HG03064 (cell line): ENCODE measurements around the gene PCDHA5.
"Not testable (repeated sequence)": the region's sequence is repeated elsewhere in the genome, so short reads cannot be mapped to it uniquely, and the experiment has no call there.

ENCODE experiments used
- ATAC-seq: cut with Tn5 transposase; IDR thresholded peaks from one replicate; pipeline ENCODE4 v1.9.1; 2021; ENCODE audit warnings: low read depth; ENCODE audit not compliant: unreplicated experiment

The PCDHA5 gene

DNA sequence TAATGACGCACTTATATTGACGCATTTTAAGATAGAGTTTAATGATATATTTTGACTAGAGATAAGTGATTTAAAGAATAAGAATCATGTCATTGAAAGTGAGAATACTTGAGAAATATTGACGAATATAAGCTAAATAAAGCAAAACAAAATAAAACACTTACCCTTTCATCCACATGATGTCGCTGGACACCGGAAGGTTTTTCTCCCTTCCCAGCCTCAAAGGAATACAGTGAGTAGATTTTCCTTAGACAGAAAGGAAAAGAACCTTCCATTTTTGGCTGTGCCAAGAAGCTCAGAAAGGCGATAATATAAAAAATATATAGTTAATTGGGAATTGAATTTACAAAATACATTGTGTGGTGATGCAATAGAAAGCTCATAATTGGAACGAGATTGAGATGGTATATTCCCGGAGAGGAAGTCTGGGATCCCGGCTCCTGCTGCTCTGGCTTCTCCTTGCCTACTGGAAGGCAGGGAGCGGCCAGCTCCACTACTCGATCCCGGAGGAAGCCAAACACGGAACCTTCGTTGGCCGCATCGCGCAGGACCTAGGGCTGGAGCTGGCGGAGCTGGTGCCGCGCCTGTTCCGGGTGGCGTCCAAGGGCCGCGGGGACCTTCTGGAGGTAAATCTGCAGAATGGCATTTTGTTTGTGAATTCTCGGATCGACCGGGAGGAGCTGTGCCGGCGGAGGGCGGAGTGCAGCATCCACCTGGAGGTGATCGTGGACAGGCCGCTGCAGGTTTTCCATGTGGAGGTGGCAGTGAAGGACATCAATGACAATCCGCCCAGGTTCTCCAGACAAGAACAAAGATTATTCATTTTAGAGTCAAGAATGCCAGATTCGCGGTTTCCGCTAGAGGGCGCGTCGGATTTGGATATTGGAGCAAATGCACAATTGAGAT lies at the start of gene PCDHA5:
Gene PCDHA5 (plus strand): TSS at position 239 of the 906 bp plus-strand sequence.
- ATAC-seq = no peak

DNA sequence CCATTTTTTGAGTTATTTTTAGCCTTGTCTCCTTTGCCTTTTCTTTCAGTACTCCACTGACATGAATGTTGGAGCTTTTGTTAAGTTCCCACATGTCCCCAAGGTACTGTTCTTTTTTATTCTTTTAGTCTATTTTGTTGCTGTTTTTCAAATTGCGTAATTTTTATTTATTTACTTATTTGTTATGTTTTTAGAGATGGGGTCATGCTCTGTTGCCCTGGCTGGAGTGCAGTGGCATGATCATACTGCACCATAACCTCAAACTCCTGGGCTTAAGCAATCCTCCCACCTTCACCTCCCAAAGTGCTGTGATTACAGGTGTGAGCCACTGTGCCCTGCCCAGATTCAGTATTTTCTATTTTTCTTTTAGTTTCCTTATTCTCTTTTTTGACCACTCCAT lies 40.9 kb upstream of the PCDHA5 start:
- no peak for ATAC-seq

DNA sequence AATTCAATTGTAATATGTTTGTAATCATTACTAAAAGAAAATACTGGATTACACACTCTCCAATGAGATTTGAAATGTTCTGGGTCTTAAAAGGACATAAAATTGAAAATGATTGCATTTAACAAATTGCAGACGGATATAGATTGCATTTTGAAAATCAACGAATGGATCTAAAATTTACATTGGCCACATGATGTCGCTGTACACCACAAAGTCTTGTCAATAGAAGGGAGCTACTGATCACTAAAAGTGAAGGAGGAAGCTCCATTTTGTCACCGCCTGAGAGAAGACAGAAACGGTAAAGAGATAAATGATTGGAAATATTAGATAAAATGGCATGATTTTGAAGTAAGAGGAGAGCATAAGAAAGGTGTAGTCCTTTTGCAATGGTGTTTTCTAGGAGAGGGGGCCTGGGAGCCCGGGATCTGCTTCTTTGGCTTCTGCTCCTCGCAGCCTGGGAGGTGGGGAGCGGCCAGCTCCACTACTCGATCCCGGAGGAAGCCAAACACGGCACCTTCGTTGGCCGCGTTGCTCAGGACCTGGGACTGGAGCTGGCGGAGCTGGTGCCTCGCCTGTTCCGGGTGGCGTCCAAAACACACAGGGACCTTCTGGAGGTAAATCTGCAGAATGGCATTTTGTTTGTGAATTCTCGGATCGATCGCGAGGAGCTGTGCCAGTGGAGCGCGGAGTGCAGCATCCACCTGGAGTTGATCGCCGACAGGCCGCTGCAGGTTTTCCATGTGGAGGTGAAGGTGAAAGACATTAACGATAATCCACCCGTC lies 35.3 kb upstream of the PCDHA5 start, which contains the start of gene PCDHA1:
Gene PCDHA1 (plus strand): TSS at position 236 of the 782 bp plus-strand sequence.
- no peak for ATAC-seq

DNA sequence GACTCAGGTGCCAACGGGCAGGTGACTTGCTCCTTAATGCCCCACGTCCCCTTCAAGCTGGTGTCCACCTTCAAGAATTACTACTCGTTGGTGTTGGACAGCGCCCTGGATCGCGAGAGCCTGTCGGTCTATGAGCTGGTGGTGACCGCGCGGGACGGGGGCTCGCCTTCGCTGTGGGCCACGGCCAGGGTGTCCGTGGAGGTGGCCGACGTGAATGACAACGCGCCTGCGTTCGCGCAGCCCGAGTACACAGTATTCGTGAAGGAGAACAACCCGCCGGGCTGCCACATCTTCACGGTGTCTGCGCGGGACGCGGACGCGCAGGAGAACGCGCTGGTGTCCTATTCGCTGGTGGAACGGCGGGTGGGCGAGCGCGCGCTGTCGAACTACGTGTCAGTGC lies 34.0 kb upstream of the PCDHA5 start:
- not testable (repeated sequence) for ATAC-seq

DNA sequence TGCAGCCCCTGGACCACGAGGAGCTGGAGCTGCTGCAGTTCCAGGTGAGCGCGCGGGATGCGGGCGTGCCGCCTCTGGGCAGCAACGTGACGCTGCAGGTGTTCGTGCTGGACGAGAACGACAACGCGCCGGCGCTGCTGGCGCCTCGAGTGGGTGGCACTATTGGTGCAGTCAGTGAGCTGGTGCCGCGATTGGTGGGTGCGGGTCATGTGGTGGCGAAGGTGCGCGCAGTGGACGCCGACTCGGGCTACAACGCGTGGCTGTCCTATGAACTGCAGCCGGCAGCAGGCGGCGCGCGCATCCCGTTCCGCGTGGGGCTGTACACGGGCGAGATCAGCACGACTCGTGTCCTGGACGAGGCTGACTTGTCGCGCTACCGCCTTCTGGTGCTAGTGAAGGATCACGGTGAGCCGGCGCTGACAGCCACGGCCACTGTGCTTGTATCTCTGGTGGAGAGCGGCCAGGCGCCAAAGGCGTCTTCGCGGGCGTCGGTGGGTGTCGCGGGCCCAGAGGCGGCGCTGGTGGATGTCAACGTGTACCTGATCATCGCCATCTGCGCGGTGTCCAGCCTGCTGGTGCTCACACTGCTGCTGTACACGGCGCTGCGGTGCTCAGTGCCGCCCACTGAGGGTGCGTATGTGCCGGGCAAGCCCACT lies 33.4 kb upstream of the PCDHA5 start:
- not testable (repeated sequence) for ATAC-seq

DNA sequence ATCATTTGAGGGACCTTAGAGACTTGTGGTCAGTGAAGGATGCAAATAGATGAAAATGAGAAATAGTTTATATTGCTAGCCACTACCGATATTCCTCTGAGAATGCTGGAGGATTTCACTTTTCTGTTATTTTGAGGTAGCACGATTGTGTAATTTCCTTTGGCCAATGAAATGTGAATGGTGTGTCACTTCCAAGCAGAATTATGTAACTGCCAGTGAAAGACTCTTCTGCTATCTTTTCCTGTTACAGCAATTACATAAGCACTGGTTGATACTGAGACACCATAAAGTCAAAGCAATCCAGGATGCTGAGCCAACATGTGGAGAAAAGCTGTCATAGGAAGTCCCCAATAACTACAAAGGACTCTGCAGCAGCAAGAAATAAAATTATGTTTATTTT lies 30.3 kb upstream of the PCDHA5 start:
- ATAC-seq = no peak

DNA sequence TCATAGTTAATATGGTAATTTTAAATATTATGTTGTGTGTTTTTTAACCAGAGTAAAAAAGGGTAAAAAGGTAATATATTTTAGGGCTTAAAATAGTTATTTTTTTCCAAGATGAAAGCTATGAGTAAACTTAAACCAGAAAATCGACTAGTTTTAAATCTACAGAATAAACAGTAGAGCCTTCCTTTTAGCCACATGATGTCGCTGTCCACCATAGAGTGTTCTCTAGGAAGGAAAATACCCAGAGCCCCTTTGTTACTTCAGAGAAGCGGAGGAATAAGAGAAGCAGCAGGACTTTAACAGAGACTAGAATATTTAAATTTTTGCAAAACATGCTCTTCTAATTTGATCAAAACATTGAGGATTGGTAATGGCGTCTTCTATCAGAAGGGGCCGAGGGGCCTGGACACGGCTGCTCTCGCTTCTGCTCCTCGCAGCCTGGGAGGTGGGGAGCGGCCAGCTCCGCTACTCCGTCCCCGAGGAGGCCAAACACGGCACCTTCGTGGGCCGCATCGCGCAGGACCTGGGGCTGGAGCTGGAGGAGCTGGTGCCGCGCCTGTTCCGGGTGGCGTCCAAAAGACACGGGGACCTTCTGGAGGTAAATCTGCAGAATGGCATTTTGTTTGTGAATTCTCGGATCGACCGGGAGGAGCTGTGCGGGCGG lies 26.7 kb upstream of the PCDHA5 start, which contains the start of gene PCDHA2:
Gene PCDHA2 (plus strand): TSS at position 258 of the 664 bp plus-strand sequence.
- ATAC-seq = no peak

DNA sequence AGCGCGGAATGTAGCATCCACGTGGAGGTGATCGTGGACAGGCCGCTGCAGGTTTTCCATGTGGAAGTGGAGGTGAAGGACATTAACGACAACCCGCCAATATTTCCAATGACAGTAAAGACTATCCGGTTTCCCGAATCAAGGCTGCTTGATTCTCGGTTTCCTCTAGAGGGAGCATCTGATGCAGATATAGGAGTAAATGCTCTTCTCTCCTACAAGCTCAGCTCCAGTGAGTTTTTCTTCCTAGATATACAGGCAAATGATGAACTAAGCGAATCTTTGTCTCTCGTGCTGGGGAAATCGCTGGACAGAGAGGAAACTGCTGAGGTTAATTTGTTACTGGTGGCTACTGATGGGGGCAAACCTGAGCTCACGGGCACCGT lies 26.2 kb upstream of the PCDHA5 start:
- ATAC-seq = no peak

DNA sequence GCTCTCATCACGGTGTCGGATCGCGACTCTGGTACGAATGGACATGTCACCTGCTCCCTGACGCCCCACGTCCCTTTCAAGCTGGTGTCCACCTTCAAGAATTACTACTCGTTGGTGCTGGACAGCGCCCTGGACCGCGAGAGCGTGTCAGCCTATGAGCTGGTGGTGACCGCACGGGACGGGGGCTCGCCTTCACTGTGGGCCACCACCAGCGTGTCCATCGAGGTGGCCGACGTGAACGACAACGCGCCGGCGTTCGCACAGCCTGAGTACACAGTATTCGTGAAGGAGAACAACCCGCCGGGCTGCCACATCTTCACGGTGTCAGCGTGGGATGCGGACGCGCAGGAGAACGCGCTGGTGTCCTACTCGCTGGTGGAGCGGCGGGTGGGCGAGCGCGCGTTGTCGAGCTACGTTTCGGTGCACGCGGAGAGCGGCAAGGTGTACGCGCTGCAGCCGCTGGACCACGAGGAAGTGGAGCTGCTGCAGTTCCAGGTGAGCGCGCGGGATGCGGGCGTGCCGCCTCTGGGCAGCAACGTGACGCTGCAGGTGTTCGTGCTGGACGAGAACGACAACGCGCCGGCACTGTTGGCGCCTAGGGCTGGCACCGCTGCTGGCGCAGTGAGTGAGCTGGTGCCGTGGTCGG lies 25.2 kb upstream of the PCDHA5 start:
- not testable (repeated sequence) for ATAC-seq

DNA sequence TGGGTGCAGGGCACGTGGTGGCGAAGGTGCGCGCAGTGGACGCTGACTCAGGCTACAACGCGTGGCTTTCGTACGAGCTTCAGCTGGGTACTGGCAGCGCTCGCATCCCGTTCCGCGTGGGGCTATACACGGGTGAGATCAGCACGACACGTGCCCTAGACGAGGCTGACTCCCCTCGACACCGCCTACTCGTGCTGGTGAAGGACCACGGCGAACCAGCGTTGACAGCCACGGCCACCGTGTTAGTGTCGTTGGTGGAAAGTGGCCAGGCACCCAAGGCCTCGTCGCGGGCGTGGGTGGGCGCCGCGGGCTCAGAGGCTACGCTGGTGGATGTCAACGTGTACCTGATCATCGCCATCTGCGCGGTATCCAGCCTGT lies 24.7 kb upstream of the PCDHA5 start:
- ATAC-seq = no peak

DNA sequence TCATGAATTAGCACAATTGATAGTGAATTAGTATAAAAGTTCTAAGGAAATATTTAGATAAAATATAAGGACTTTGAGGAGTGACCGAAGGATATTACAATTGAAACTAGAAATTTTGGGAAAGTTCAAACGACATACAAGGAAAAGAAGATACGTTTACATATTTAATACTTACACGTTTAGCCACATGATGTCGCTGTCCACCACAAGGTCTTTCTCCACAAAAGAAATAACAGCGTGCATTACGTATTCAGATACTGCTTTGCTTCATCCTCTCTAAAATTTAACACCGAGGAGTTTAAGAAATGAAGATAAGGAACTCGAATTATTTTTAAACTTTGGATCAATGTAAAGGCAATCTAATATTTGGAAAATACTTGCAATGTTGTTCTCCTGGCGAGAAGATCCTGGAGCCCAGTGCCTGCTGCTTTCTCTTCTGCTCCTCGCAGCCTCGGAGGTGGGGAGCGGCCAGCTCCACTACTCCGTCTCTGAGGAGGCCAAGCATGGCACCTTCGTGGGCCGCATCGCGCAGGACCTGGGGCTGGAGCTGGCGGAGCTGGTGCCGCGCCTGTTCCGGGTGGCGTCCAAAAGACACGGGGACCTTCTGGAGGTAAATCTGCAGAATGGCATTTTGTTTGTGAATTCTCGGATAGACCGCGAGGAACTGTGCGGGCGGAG lies 20.5 kb upstream of the PCDHA5 start, which contains the start of gene PCDHA3:
Gene PCDHA3 (plus strand): TSS at position 242 of the 678 bp plus-strand sequence.
- ATAC-seq = no peak

DNA sequence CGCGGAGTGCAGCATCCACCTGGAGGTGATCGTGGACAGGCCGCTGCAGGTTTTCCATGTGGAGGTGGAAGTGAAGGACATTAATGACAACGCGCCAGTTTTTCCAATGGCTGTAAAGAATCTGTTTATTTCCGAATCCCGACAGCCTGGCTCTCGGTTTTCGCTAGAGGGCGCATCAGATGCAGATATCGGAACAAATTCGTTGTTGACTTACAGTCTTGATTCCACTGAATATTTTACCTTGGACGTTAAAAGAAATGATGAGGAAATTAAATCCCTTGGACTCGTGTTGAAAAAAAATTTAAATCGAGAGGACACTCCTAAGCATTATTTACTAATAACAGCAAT lies 19.9 kb upstream of the PCDHA5 start:
- ATAC-seq = no peak

DNA sequence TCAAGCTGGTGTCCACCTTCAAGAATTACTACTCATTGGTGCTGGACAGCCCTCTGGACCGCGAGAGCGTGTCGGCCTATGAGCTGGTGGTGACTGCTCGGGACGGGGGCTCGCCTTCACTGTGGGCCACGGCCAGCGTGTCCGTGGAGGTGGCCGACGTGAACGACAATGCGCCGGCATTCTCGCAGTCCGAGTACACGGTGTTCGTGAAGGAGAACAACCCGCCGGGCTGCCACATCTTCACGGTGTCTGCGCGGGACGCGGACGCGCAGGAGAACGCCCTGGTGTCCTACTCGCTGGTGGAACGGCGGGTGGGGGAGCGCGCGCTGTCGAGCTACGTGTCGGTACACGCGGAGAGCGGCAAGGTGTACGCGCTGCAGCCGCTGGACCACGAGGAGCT lies 19.0 kb upstream of the PCDHA5 start:
- not testable (repeated sequence) for ATAC-seq

DNA sequence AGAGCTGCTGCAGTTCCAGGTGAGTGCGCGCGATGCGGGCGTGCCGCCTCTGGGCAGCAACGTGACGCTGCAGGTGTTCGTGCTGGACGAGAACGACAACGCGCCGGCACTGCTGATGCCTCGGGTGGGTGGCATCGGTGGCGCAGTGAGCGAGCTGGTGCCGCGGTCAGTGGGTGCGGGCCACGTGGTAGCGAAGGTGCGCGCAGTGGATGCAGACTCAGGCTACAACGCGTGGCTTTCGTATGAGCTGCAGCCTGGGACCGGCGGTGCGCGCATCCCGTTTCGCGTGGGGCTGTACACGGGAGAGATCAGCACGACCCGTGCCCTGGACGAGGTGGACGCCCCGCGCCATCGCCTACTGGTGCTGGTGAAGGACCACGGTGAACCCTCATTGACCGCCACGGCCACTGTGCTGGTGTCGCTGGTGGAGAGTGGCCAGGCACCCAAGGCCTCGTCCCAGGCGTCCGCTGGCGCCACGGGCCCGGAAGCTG lies 18.6 kb upstream of the PCDHA5 start:
- no peak for ATAC-seq

DNA sequence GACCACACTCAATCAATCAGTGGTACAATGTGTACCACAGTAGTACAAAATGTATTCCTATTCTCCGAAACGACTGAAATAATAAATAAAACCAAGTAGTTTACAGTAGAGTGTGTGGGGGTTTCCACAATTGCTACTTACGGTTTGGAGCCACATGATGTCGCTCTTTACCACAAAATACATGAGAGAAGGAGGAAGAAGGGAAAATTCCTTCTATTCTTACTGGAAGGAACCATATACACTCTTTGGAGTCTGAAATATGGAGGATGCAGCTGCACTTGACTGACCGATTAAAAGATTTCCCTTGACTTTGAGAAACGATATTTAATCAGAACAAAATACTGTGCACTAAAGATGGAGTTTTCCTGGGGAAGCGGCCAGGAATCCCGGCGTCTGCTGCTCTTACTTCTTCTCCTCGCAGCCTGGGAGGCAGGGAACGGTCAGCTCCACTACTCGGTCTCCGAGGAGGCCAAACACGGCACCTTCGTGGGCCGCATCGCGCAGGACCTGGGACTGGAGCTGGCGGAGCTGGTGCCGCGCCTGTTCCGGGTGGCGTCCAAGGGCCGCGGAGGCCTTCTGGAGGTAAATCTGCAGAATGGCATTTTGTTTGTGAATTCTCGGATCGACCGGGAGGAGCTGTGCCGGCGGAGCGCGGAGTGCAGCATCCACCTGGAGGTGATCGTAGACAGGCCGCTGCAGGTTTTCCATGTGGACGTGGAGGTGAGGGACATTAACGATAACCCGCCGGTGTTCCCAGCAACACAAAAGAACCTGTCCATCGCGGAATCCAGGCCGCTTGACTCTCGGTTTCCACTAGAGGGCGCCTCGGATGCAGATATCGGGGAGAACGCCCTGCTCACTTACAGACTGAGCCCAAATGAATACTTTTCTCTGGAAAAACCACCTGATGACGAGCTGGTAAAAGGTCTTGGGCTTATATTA lies 14.3 kb upstream of the PCDHA5 start, which contains the start of gene PCDHA4:
Gene PCDHA4 (plus strand): TSS at position 235 of the 942 bp plus-strand sequence.
- ATAC-seq = no peak

DNA sequence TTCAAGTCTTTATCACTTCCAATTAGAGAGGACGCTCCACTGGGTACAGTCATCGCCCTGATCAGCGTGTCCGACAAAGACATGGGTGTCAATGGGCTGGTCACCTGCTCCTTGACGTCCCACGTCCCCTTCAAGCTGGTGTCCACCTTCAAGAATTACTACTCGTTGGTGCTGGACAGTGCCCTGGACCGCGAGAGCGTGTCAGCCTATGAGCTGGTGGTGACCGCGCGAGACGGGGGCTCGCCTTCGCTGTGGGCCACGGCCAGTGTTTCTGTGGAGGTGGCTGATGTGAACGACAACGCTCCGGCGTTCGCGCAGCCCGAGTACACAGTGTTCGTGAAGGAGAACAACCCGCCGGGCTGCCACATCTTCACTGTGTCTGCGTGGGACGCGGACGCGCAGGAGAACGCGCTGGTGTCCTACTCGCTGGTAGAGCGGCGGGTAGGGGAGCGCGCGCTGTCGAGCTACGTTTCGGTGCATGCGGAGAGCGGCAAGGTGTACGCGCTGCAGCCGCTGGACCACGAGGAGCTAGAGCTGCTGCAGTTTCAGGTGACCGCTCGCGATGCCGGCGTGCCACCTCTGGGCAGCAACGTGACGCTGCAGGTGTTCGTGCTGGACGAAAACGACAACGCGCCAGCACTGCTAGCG lies 13.0 kb upstream of the PCDHA5 start:
- ATAC-seq = not testable (repeated sequence)

DNA sequence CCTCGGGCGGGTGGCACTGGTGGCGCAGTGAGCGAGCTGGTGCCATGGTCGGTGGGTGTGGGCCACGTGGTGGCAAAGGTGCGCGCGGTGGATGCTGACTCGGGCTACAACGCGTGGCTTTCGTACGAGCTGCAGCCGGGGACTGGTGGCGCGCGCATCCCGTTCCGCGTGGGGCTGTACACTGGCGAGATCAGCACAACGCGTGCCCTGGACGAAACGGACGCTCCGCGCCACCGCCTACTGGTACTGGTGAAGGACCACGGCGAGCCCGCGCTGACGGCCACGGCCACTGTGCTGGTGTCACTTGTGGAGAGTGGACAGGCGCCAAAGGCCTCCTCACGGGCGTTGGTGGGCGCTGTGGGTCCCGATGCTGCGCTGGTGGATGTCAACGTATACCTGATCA lies 12.5 kb upstream of the PCDHA5 start:
- ATAC-seq = no peak

DNA sequence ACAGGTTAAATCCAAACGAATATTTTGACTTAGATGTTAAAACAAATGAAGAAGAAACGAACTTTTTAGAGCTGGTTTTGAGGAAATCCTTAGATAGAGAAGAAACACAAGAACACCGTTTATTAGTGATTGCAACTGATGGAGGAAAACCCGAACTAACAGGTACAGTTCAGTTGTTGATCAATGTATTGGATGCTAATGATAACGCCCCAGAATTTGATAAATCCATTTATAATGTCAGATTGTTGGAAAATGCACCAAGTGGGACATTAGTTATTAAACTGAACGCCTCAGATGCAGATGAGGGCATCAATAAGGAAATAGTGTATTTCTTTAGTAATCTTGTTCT lies 842 bp downstream of the PCDHA5 start:
- ATAC-seq = no peak
